AG04450 (cell line): ENCODE measurements around the gene CACNA2D3. TPM values are rescaled to one million over a fixed set of nuclear protein-coding genes. Genes with fewer than 3 reads are reported as not detected.

Source experiments
- CTCF ChIA-PET: fragments of 300-600, 350-600 bp; formaldehyde crosslinking; extraction: SDS; loops from one replicate; lab custom pipeline; 2022; ENCODE audit warnings: antibody characterized with exemption, inconsistent platforms; lab: Charles Lee
- POLR2A ChIA-PET: fragments of 350-600 bp; formaldehyde crosslinking; extraction: SDS; loops from one replicate; lab custom pipeline; 2021; ENCODE audit warnings: antibody characterized with exemption, inconsistent platforms; lab: Yijun Ruan, JAX
- DNase-seq: peaks from one replicate; pipeline ENCODE4 v3.0.0-alpha.2; 2011; ENCODE audit warnings: low read depth, low spot score
- H3K27ac ChIP-seq: one replicate; pipeline ENCODE4 v1.5.1; 2012; ENCODE audit warnings: low read depth, low read length, control low read depth
- H3K27me3 ChIP-seq: one replicate; pipeline ENCODE4 v1.6.0; 2012; ENCODE audit warnings: low read length; ENCODE audit not compliant: control insufficient read depth, insufficient read depth
- H3K4me3 ChIP-seq: 2 replicates; pipeline ENCODE4 v1.5.1; 2011; ENCODE audit warnings: mild to moderate bottlenecking, low read depth, low read length, control low read depth
- H3K9me3 ChIP-seq: 2 replicates; pipeline ENCODE4 v1.5.1; 2012; ENCODE audit warnings: low read length; ENCODE audit not compliant: control insufficient read depth, insufficient read depth
- CTCF ChIP-seq: IDR thresholded peaks from 2 replicates; pipeline ENCODE4 v1.5.1; 2011; ENCODE audit warnings: low read depth, low read length, control low read depth, inconsistent platforms
- polyA plus RNA-seq: library from polyadenylated mRNA; depleted of rRNA; stranded (reverse); fragments of >200 nt; gene quantifications from 2 replicates; pipeline ENCODE4 v1.2.3, GENCODE V29; 2011

CACNA2D3 gene
- polyA plus RNA-seq, 1 experiment: 0.32 TPM

- DNase-seq: no peak
- POLR2A ChIA-PET: no interaction called here
These were observed 743.9 kb downstream of the CACNA2D3 start for GRCh38 chr3:54866251-54866650.

GRCh38 chr3:54870423-54870822, 748.1 kb downstream of the CACNA2D3 start:
- CTCF ChIA-PET: interaction anchor here (0.9 to 1.5 kb wide), 9 partner anchors 11 to 852 kb away, joined by 3 to 9 read pairs (median 4); no protein-coding TSS in a partner anchor
- H3K27ac ChIP-seq: peak overlapping the region; percentile 33
- peak; percentile 80 for TF ChIP-seq CTCF
- H3K27me3 ChIP-seq: no peaks in the 10 kb centered on the region
- peak; percentile 89 for DNase-seq
- no peak overlapping the region for H3K4me3 ChIP-seq
- POLR2A ChIA-PET: no interaction called here
- 0 out of 2 replicates have a peak, but pooled peaks cover 3% of the 10 kb centered on the region for H3K9me3 ChIP-seq

More at GRCh38 chr3:54866251-54866650, 743.9 kb downstream of the CACNA2D3 start:
- no peak overlapping the region for H3K4me3 ChIP-seq
- H3K9me3 ChIP-seq: no peaks in the 10 kb centered on the region
- no peak overlapping the region for H3K27ac ChIP-seq
- no peaks in the 10 kb centered on the region for H3K27me3 ChIP-seq
- CTCF ChIA-PET: no interaction called here
- TF ChIP-seq CTCF: no peak

- no peak for DNase-seq
- 0 out of 2 replicates have a peak, but pooled peaks cover 3% of the 10 kb centered on the region for H3K9me3 ChIP-seq
- CTCF ChIA-PET: interaction anchor here (1.1 kb wide), 1 partner anchor 35 kb away, joined by 3 read pairs; no protein-coding TSS in a partner anchor
- no peak for TF ChIP-seq CTCF
- H3K27me3 ChIP-seq: no peaks in the 10 kb centered on the region
- H3K4me3 ChIP-seq: no peak overlapping the region
- H3K27ac ChIP-seq: no peak overlapping the region
- POLR2A ChIA-PET: no interaction called here
These were observed 749.5 kb downstream of the CACNA2D3 start for GRCh38 chr3:54871867-54872266.

GRCh38 chr3:54873059-54874010, 751.0 kb downstream of the CACNA2D3 start:
- H3K4me3 ChIP-seq: no peak overlapping the region
- no peaks in the 10 kb centered on the region for H3K27me3 ChIP-seq
- 0 out of 2 replicates have a peak, but pooled peaks cover 3% of the 10 kb centered on the region for H3K9me3 ChIP-seq
- no peak for TF ChIP-seq CTCF
- CTCF ChIA-PET: interaction anchor here (0.9 to 1.1 kb wide), 2 partner anchors 34 to 614 kb away, joined by 3 read pairs; partner anchors contain the start of gene WNT5A
- no peak overlapping the region for H3K27ac ChIP-seq
- POLR2A ChIA-PET: no interaction called here
- DNase-seq: no peak
